Gastroesophageal sphincter (tissue), 4 donors: ENCODE results near the gene PLGRKT. TPM values are rescaled to one million over a fixed set of nuclear protein-coding genes. Genes with fewer than 3 reads are reported as not detected.

Source experiments
- ATAC-seq: fragments of 150-250 bp; one replicate; pipeline ENCODE4 v1.9.1; 2016; ENCODE audit warnings: mild to moderate bottlenecking, moderate library complexity
- H3K27ac ChIP-seq, 4 donors: fragments of 200-600 bp; sonication (generic) in 3 of 4; 1 replicate in 3 of 4; 2 replicates in 1 of 4; pipeline ENCODE4 v1.5.1; 2016 to 2019
- H3K27me3 ChIP-seq: fragments of 200-600 bp; sonication (generic); one replicate; pipeline ENCODE4 v1.5.1; 2019
- H3K36me3 ChIP-seq, 2 donors: fragments of 200-600 bp; sonication (generic); one replicate each; pipeline ENCODE4 v1.5.1; 2019; ENCODE audit warnings: control low read depth in 1 of 2
- H3K4me1 ChIP-seq, 3 donors: fragments of 200-600 bp; sonication (generic); 1 replicate in 2 of 3; 2 replicates in 1 of 3; pipeline ENCODE4 v1.5.1; 2016 to 2019; ENCODE audit warnings: control low read depth in 2 of 3
- H3K4me3 ChIP-seq, 2 donors: fragments of 200-600 bp; sonication (generic); one replicate each; pipeline ENCODE4 v1.5.1; 2019; ENCODE audit warnings: mild to moderate bottlenecking in 1 of 2, moderate library complexity in 1 of 2
- H3K9me3 ChIP-seq, 3 donors: fragments of 200-600 bp; sonication (generic); one replicate each; pipeline ENCODE4 v1.5.1; 2017 to 2019; ENCODE audit warnings: control low read depth in 2 of 3
- CTCF ChIP-seq, 4 experiments: fragments of 200-600 bp in 2 of 4; fragments of 450-650 bp in 2 of 4; sonication (generic) in 1 of 4; IDR thresholded peaks; one replicate each; pipeline ENCODE4 v1.5.1; 2017 to 2019; ENCODE audit warnings: antibody characterized with exemption in 4 of 4, mild to moderate bottlenecking in 2 of 4, moderate library complexity in 2 of 4
- EP300 ChIP-seq: sonication (generic); formaldehyde crosslinking; IDR thresholded peaks from one replicate; pipeline ENCODE4 v1.6.1; 2017; ENCODE audit warnings: antibody characterized with exemption, mild to moderate bottlenecking
- POLR2A ChIP-seq, 2 donors: fragments of 450-650 bp; IDR thresholded peaks; one replicate each; pipeline ENCODE4 v1.6.1; 2017; ENCODE audit warnings: antibody characterized with exemption in 2 of 2, mild to moderate bottlenecking in 2 of 2, moderate library complexity in 1 of 2
- POLR2AphosphoS5 ChIP-seq: sonication (generic); formaldehyde crosslinking; IDR thresholded peaks from one replicate; pipeline ENCODE4 v1.6.1; 2017; ENCODE audit warnings: antibody characterized with exemption
- WGBS, 2 donors: methylation state at CpG; one replicate each; pipeline ENCODE4 v1.1.5; 2018; ENCODE audit warnings: low coverage in 1 of 2; 5-methylcytosine and 5-hydroxymethylcytosine counted together
- total RNA-seq, 4 donors: library from RNA; depleted of rRNA; stranded (reverse); fragments of >200 nt; gene quantifications; one replicate each; pipeline ENCODE4 v1.1.0, GENCODE V29; 2016

The PLGRKT gene
- total RNA-seq, 4 donors from 2014 or later, result 8.8 to 22.6 (median 13.3) TPM

- Histone ChIP-seq H3K4me3 (no peak overlapping the region), H3K36me3 (peaks cover 0 to 34% of the 10 kb centered on the region in 2 donors), H3K27ac (no peak overlapping the region), H3K27me3 (no peaks in the 10 kb centered on the region), H3K4me1 (no peaks in the 10 kb centered on the region), H3K9me3 (no peaks in the 10 kb centered on the region)
- 100% methylated on average over 1 of the region's 1 CpG for WGBS, 2 donors
- no peak for ATAC-seq
- TF ChIP-seq EP300, result no peak
- no peak for TF ChIP-seq CTCF (IDR thresholded peaks at IDR 0.05)
These were observed 22.4 kb upstream of the PLGRKT start for GRCh38 chr9:5460157-5460556.

- TF ChIP-seq CTCF (IDR thresholded peaks at IDR 0.05), result no peak
- no peak for TF ChIP-seq POLR2A (IDR thresholded peaks at IDR 0.05)
- TF ChIP-seq POLR2AphosphoS5, result no peak
- TF ChIP-seq EP300, result no peak
- WGBS, 2 donors, result 77 to 92% methylated on average over 4 of the region's 4 CpGs
- no peak overlapping the region for H3K4me3 ChIP-seq
- H3K27ac ChIP-seq, result no peak overlapping the region
- no peak for ATAC-seq
- no peaks in the 10 kb centered on the region for H3K9me3 ChIP-seq
- peaks cover 0 to 33% of the 10 kb centered on the region in 2 donors for H3K36me3 ChIP-seq
- H3K27me3 ChIP-seq, result no peaks in the 10 kb centered on the region
- no peaks in the 10 kb centered on the region for H3K4me1 ChIP-seq
These were observed 21.6 kb upstream of the PLGRKT start for GRCh38 chr9:5459289-5459829.

GRCh38 chr9:5455181-5455580 lies 17.5 kb upstream of the PLGRKT start:
- no peak overlapping the region for H3K4me3 ChIP-seq
- TF ChIP-seq EP300 (no peak), POLR2A (IDR thresholded peaks at IDR 0.05) (no peak), POLR2AphosphoS5 (no peak), CTCF (IDR thresholded peaks at IDR 0.05) (no peak)
- H3K9me3 ChIP-seq, result no peaks in the 10 kb centered on the region
- 29 to 40% methylated on average over 2 of the region's 2 CpGs for WGBS, 2 donors
- peaks cover 0 to 23% (median 6%) of the 10 kb centered on the region in 3 donors for H3K4me1 ChIP-seq
- H3K27ac ChIP-seq, result no peak overlapping the region
- no peak for ATAC-seq
- H3K27me3 ChIP-seq, result no peaks in the 10 kb centered on the region
- H3K36me3 ChIP-seq, result peaks cover 0 to 22% of the 10 kb centered on the region in 2 donors

GRCh38 chr9:5453673-5454072 lies 15.9 kb upstream of the PLGRKT start:
- TF ChIP-seq CTCF (IDR thresholded peaks at IDR 0.05) (no peak), EP300 (no peak), POLR2AphosphoS5 (no peak), POLR2A (IDR thresholded peaks at IDR 0.05) (no peak)
- WGBS, 2 donors, result 44 to 69% methylated on average over 2 of the region's 2 CpGs
- Histone ChIP-seq H3K4me3 (no peak overlapping the region), H3K27me3 (no peaks in the 10 kb centered on the region), H3K4me1 (peaks cover 0 to 35% (median 6%) of the 10 kb centered on the region in 3 donors), H3K27ac (no peak overlapping the region), H3K36me3 (peaks cover 0 to 15% of the 10 kb centered on the region in 2 donors), H3K9me3 (no peaks in the 10 kb centered on the region)
- no peak for ATAC-seq

GRCh38 chr9:5453004-5453403 lies 15.3 kb upstream of the PLGRKT start:
- H3K9me3 ChIP-seq, result no peaks in the 10 kb centered on the region
- TF ChIP-seq CTCF (IDR thresholded peaks at IDR 0.05), result no peak
- no peak for TF ChIP-seq POLR2AphosphoS5
- TF ChIP-seq POLR2A (IDR thresholded peaks at IDR 0.05), result no peak
- no peak for TF ChIP-seq EP300
- ATAC-seq, result no peak
- H3K27me3 ChIP-seq, result no peaks in the 10 kb centered on the region
- H3K4me3 ChIP-seq, result no peak overlapping the region
- no peak overlapping the region for H3K27ac ChIP-seq
- 80 to 90% methylated on average over 2 of the region's 2 CpGs for WGBS, 2 donors
- peaks cover 0 to 35% (median 6%) of the 10 kb centered on the region in 3 donors for H3K4me1 ChIP-seq
- H3K36me3 ChIP-seq, result peaks cover 0 to 10% of the 10 kb centered on the region in 2 donors
